Activated B cell treated with CpG ODN at 0.5 μM for 24 hours (primary cell): ENCODE results near the gene LRIG1. TPM values are rescaled to one million over a fixed set of nuclear protein-coding genes. Genes with fewer than 3 reads are reported as not detected.

Source experiments
- ATAC-seq: fragments of 200-7000 bp; cut with Tn5 transposase; one replicate; pipeline ENCODE4 v1.10.0; 2021; ENCODE audit warnings: low read depth, mild to moderate bottlenecking, moderate library complexity
- CTCF ChIA-PET: fragments of 350-600 bp; sonication (Branson Sonifier 250); formaldehyde crosslinking; loops from one replicate; lab custom pipeline; 2021; ENCODE audit warnings: antibody characterized with exemption; lab: Charles Lee
- POLR2A ChIA-PET: fragments of 350-600 bp; sonication (Branson Sonifier 250); formaldehyde crosslinking; loops from one replicate; lab custom pipeline; 2021; ENCODE audit warnings: antibody characterized with exemption; lab: Charles Lee
- DNase-seq: peaks from one replicate; pipeline ENCODE4 v3.0.0; 2022
- H3K27ac Mint-ChIP-seq: one replicate; pipeline ENCODE4 v1.8.0; 2020; ENCODE audit warnings: mixed read lengths
- H3K27me3 Mint-ChIP-seq: one replicate; pipeline ENCODE4 v1.8.0; 2021; ENCODE audit warnings: mixed read lengths
- H3K36me3 Mint-ChIP-seq: one replicate; pipeline ENCODE4 v1.8.0; 2021; ENCODE audit warnings: low read depth, mixed read lengths
- H3K4me1 Mint-ChIP-seq: one replicate; pipeline ENCODE4 v1.8.0; 2021; ENCODE audit warnings: mixed read lengths
- H3K4me3 Mint-ChIP-seq: one replicate; pipeline ENCODE4 v1.8.0; 2020; ENCODE audit warnings: mild to moderate bottlenecking, mixed read lengths
- H3K9me3 Mint-ChIP-seq: one replicate; pipeline ENCODE4 v1.8.0; 2020; ENCODE audit warnings: mixed read lengths
- CTCF ChIP-seq: fragments of 200-600 bp; IDR thresholded peaks from one replicate; pipeline ENCODE4 v1.8.0; 2022; ENCODE audit warnings: antibody characterized with exemption, mild to moderate bottlenecking
- intact Hi-C: fragments of 100-400 bp; cut with micrococcal nuclease; formaldehyde crosslinking; loops from one replicate; pipeline ENCODE4 v1.15.1; 2024
- total RNA-seq: library from RNA; stranded (reverse); gene quantifications from 2 replicates; pipeline ENCODE4 v1.2.3, GENCODE V29; 2022

LRIG1 gene
- total RNA-seq, 1 donor from 2014 or later: 9.7 TPM

- TF ChIP-seq CTCF: no peak
- no peak overlapping the region for H3K27ac Mint-ChIP-seq
- ATAC-seq (no peak), DNase-seq (no peak)
- no peaks in the 10 kb centered on the region for H3K36me3 Mint-ChIP-seq
- no peak overlapping the region for H3K4me3 Mint-ChIP-seq
- H3K4me1 Mint-ChIP-seq: peaks cover 5% of the 10 kb centered on the region
- intact Hi-C loops: no loop called here
- no peaks in the 10 kb centered on the region for H3K27me3 Mint-ChIP-seq
- H3K9me3 Mint-ChIP-seq: no peaks in the 10 kb centered on the region
- CTCF ChIA-PET: interaction anchor here (1.0 to 8.3 kb wide), 4 partner anchors 57 to 407 kb away, joined by 3 to 68 read pairs (median 8); no protein-coding TSS in a partner anchor
- POLR2A ChIA-PET: no interaction called here
Observed at GRCh38 chr3:66409771-66410754, 90.8 kb downstream of the LRIG1 start.

- peak; percentile 93 for ATAC-seq
- intact Hi-C loops: loop anchor here (1.0 kb wide), 4 partner anchors 94 to 409 kb away; partner anchors contain the start of gene LRIG1
- Mint-ChIP-seq H3K27me3 (no peaks in the 10 kb centered on the region), H3K4me3 (no peak overlapping the region), H3K4me1 (peaks cover 5% of the 10 kb centered on the region), H3K9me3 (no peaks in the 10 kb centered on the region), H3K27ac (no peak overlapping the region), H3K36me3 (no peaks in the 10 kb centered on the region)
- DNase-seq: peak; percentile 66
- peak; percentile 24 for TF ChIP-seq CTCF
- ChIA-PET CTCF (interaction anchor here (0.8 to 8.3 kb wide), 17 partner anchors 11 to 414 kb away, joined by 3 to 68 read pairs (median 4); no protein-coding TSS in a partner anchor), POLR2A (interaction anchor here (0.7 to 1.5 kb wide), 3 partner anchors 24 to 529 kb away, joined by 3 to 5 read pairs (median 3); partner anchors contain the start of gene LRIG1)
Observed at GRCh38 chr3:66407611-66408218, 93.1 kb downstream of the LRIG1 start.

GRCh38 chr3:66406831-66407610 is 93.8 kb downstream of the LRIG1 start:
- H3K4me3 Mint-ChIP-seq: no peak overlapping the region
- no peaks in the 10 kb centered on the region for H3K9me3 Mint-ChIP-seq
- TF ChIP-seq CTCF: no peak
- intact Hi-C loops: loop anchor here (1.0 kb wide), 4 partner anchors 94 to 409 kb away; partner anchors contain the start of gene LRIG1
- ChIA-PET POLR2A (interaction anchor here (0.7 to 1.5 kb wide), 2 partner anchors 24 to 530 kb away, joined by 3 to 5 read pairs; no protein-coding TSS in a partner anchor), CTCF (interaction anchor here (0.8 to 8.3 kb wide), 13 partner anchors 13 to 415 kb away, joined by 3 to 68 read pairs (median 5); no protein-coding TSS in a partner anchor)
- no peak for ATAC-seq
- H3K36me3 Mint-ChIP-seq: no peaks in the 10 kb centered on the region
- peaks cover 5% of the 10 kb centered on the region for H3K4me1 Mint-ChIP-seq
- no peak for DNase-seq
- no peak overlapping the region for H3K27ac Mint-ChIP-seq
- H3K27me3 Mint-ChIP-seq: no peaks in the 10 kb centered on the region

- ChIA-PET POLR2A (no interaction called here), CTCF (interaction anchor here (1.6 to 8.3 kb wide), 3 partner anchors 30 to 416 kb away, joined by 4 to 68 read pairs (median 11); no protein-coding TSS in a partner anchor)
- H3K4me3 Mint-ChIP-seq: no peak overlapping the region
- no peak overlapping the region for H3K27ac Mint-ChIP-seq
- no peaks in the 10 kb centered on the region for H3K36me3 Mint-ChIP-seq
- TF ChIP-seq CTCF: no peak
- H3K27me3 Mint-ChIP-seq: no peaks in the 10 kb centered on the region
- DNase-seq (no peak), ATAC-seq (no peak)
- H3K4me1 Mint-ChIP-seq: no peaks in the 10 kb centered on the region
- no peaks in the 10 kb centered on the region for H3K9me3 Mint-ChIP-seq
- intact Hi-C loops: no loop called here
Observed at GRCh38 chr3:66406163-66406562, 94.7 kb downstream of the LRIG1 start.
